LNCAP (cell line): ENCODE results near the gene LSM10.

Source experiments
- TF ChIP-seq, protein P1 (sequence below): fragments of 450-650 bp; IDR thresholded peaks from 2 replicates; pipeline ENCODE4 v1.5.1; 2017; ENCODE audit warnings: mild to moderate bottlenecking

LSM10 gene

DNA sequence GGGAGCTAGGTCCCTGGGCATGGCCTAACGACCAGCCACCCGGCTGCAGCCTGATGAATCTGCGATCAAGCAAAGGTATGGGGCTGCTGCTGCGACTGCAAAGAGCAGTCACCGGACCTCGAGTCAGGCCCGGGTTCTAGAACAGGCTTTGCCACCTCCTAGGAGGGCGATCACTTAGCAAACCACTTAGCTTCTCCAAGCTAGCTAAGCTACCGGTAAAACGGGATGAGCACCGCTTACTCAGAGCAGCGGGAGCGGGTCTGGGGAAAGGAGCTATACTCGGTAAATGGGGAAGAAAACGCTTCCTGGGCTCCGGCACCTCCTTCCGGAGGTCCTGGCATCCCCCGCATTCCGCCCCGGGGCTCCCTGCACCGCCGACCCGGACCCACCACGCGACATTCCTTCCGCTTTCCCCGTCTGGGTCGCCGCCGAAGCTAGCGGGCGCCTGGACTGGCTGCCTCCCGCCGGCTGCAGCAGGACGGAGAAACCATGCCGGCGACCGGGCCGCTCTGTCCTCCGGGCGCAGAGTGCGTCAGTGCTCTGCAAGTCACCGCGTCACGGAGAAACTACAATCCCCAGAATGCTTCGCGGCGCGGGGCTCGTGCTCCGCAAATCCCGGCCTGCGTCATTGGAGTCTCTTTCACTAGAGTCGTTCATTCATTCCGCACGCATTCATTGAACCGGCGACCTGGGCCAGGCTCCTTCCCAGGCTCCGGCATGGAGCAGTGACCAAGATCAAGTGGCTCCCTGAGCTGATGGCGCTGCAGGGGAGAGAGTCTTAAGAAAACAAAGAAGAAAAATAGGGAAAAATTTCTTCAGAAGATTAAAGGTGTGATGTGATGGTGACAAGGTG, at the start of gene LSM10:
Gene LSM10 (minus strand): TSS at position 531 of the 853 bp plus-strand sequence. CDS start 3,779 bp downstream, outside the sequence.
- TF ChIP-seq, protein P1, sequence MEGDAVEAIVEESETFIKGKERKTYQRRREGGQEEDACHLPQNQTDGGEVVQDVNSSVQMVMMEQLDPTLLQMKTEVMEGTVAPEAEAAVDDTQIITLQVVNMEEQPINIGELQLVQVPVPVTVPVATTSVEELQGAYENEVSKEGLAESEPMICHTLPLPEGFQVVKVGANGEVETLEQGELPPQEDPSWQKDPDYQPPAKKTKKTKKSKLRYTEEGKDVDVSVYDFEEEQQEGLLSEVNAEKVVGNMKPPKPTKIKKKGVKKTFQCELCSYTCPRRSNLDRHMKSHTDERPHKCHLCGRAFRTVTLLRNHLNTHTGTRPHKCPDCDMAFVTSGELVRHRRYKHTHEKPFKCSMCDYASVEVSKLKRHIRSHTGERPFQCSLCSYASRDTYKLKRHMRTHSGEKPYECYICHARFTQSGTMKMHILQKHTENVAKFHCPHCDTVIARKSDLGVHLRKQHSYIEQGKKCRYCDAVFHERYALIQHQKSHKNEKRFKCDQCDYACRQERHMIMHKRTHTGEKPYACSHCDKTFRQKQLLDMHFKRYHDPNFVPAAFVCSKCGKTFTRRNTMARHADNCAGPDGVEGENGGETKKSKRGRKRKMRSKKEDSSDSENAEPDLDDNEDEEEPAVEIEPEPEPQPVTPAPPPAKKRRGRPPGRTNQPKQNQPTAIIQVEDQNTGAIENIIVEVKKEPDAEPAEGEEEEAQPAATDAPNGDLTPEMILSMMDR = no peak

DNA sequence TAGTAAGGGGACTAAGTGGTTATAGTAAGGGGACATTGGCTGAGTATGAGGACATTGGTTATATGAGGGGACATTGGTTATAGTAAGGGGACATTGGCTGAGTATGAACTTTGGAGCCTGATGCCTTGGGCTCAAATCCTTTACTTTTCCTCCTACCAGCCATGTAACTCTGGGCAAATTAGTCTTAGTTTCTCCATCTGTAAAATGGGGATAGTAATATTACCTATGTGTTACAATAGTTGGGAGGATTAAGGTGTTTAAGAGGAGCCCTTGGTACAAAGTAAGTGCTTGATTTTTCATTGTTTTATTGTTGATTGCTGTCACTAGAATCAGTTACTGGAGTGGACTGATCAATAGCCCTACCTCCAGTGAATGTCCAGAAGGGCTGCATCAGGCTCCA, 49.7 kb upstream of the LSM10 start:
- TF ChIP-seq, protein P1 = no peak

DNA sequence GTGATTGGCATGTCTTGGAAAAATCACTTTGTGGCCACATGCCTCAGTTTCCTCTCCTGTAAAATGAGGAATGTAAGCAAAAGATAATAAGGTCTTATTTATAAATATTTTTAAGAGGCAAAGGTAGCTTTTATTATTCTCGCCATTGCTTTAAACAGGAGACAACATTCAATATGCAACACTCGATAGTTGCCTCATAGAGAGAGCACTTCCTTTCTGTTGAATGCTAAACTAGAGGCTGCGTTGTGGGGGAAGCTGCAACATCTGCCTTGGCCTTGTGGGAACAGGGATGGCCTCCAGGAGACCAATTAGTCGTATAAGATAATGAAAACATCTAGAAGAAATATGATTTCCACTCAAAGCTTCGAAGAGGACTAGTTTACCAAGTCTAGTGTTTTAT, 49.0 kb upstream of the LSM10 start:
- TF ChIP-seq, protein P1 = no peak

DNA sequence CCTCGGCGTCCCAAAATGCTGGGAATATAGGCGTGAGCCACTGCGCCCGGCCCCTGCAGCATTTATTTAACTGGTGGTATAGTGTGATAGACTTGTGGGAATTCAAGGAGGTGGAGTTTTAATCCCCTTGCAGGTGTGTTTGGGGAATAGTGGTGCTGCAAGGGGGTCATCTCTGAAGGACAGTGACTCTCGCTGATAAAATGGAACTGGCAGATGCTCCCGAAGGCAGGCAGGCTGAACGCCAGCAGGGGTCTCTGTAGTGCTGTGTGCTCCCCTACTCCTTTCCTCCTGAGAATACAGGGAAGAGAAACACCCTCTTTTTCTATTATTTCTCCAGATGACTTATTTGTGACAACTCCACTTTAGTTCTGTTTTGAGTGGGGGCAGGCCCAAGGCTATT, 48.6 kb upstream of the LSM10 start:
- TF ChIP-seq, protein P1 = no peak

DNA sequence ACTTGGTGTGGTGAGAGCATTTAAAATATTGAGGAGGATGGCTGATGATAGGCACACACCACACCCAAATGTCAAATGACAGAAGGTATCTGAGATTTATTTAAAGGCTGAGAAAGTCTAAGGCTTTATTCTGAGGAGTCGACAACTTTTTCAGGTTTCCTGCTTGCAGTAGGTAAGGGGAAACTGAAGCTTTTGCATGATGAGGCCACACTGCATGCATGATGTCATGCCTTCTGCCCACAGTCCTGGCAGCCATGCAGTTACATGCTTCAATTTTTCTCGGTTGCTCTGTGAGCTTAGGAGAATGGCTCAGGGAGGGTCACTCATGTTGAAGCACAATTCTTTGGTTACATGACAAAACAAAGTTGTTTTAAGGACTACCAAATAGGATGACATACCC, 45.6 kb upstream of the LSM10 start:
- TF ChIP-seq, protein P1 = no peak

DNA sequence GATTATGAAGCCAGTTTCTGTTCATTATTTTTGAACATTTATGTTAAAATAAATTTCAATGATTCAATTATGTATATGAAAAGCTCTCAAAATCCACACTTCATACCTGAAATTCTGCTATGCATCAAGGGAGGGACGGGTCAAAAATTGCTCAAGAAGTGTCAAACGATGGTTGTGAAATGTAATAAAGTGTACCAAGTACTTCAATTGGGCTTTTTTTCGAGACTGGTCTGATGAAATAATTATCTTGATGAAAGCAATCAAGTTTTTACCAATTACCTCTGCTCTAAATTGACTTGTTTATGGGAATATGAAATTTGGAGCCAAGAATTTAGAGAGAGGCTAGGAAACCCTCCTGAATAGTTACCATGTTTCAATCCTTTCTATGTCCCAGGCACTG, 44.6 kb upstream of the LSM10 start:
- TF ChIP-seq, protein P1 = no peak

DNA sequence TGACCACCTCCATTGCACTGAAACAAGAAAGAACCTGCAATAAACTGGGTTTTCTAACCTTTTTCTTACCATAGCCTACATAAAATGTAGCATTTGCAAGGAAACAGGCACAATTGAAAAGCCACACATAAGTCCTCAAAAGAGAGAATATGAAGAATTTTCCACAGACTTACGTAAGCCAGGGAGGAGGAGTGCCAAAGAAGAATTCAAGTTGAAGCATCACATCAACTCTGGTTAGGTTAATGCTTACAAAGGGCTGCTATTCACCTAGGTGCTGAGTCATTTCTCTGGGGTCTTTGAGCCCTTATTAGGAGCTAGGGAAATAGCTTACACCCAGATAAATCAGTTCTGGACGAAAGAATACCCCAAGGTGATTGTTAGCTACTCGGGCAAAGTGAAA, 42.9 kb upstream of the LSM10 start:
- TF ChIP-seq, protein P1 = no peak
